H9 (cell line): ENCODE measurements around the gene PLCD3. TPM values are rescaled to one million over a fixed set of nuclear protein-coding genes. Genes with fewer than 3 reads are reported as not detected.

Source experiments
- DNase-seq: peaks from one replicate; pipeline ENCODE4 v3.0.0-alpha.2; 2017
- H2AFZ ChIP-seq: one replicate; pipeline ENCODE4 v1.6.1; 2013; ENCODE audit warnings: mild to moderate bottlenecking, low read length, control low read depth, moderate library complexity
- H2AK5ac ChIP-seq: 2 replicates; pipeline ENCODE4 v1.6.1; 2013; ENCODE audit warnings: low read length, control low read depth, mixed read lengths; ENCODE audit not compliant: insufficient read length
- H2BK120ac ChIP-seq: one replicate; pipeline ENCODE4 v1.6.1; 2013; ENCODE audit warnings: low read depth, mild to moderate bottlenecking, low read length, control low read depth, inconsistent platforms; ENCODE audit not compliant: poor library complexity, severe bottlenecking
- H2BK12ac ChIP-seq: 2 replicates; pipeline ENCODE4 v1.6.1; 2013; ENCODE audit warnings: low read length, control low read depth, mixed read lengths, low read depth; ENCODE audit not compliant: insufficient read length
- H2BK15ac ChIP-seq: 2 replicates; pipeline ENCODE4 v1.6.1; 2013; ENCODE audit warnings: low read depth, low read length, control low read depth
- H2BK20ac ChIP-seq: one replicate; pipeline ENCODE4 v1.6.1; 2013; ENCODE audit warnings: low read depth, mild to moderate bottlenecking, low read length, control low read depth, inconsistent platforms; ENCODE audit not compliant: poor library complexity, severe bottlenecking
- H2BK5ac ChIP-seq: 2 replicates; pipeline ENCODE4 v1.6.1; 2013; ENCODE audit warnings: low read length, control low read depth, mixed read lengths; ENCODE audit not compliant: insufficient read length
- H3K14ac ChIP-seq: 2 replicates; pipeline ENCODE4 v1.6.1; 2013; ENCODE audit warnings: low read length, control low read depth; ENCODE audit not compliant: insufficient read depth
- H3K18ac ChIP-seq: 2 replicates; pipeline ENCODE4 v1.6.1; 2013; ENCODE audit warnings: low read depth, mild to moderate bottlenecking, mixed read lengths, low read length, control low read depth; ENCODE audit not compliant: insufficient read length
- H3K23ac ChIP-seq: 2 replicates; pipeline ENCODE4 v1.6.1; 2013; ENCODE audit warnings: low read length, control low read depth, mixed read lengths, low read depth; ENCODE audit not compliant: insufficient read length
- H3K23me2 ChIP-seq: 2 replicates; pipeline ENCODE4 v1.6.1; 2013; ENCODE audit warnings: low read depth, mild to moderate bottlenecking, mixed read lengths, low read length, control low read depth; ENCODE audit not compliant: insufficient read length, poor library complexity, severe bottlenecking
- H3K27ac ChIP-seq: 2 replicates; pipeline ENCODE4 v1.5.1; 2013; ENCODE audit warnings: low read length, control low read depth, mixed read lengths, low read depth; ENCODE audit not compliant: insufficient read length
- H3K27me3 ChIP-seq: 2 replicates; pipeline ENCODE4 v1.6.1; 2013; ENCODE audit warnings: low read length, control low read depth, inconsistent platforms; ENCODE audit not compliant: insufficient read depth
- H3K4ac ChIP-seq: 2 replicates; pipeline ENCODE4 v1.6.1; 2013; ENCODE audit warnings: low read depth, mild to moderate bottlenecking, control low read depth, inconsistent platforms, low read length, moderate library complexity
- H3K4me1 ChIP-seq: 2 replicates; pipeline ENCODE4 v1.6.1; 2013; ENCODE audit warnings: low read length, control low read depth, inconsistent platforms; ENCODE audit not compliant: insufficient read depth
- H3K4me2 ChIP-seq: 2 replicates; pipeline ENCODE4 v1.6.1; 2013; ENCODE audit warnings: low read length, control low read depth, mixed read lengths; ENCODE audit not compliant: insufficient read length, insufficient read depth
- H3K56ac ChIP-seq: 2 replicates; pipeline ENCODE4 v1.6.1; 2013; ENCODE audit warnings: low read depth, mild to moderate bottlenecking, mixed read lengths, low read length, control low read depth; ENCODE audit not compliant: insufficient read length
- H3K79me1 ChIP-seq: 2 replicates; pipeline ENCODE4 v1.6.1; 2013; ENCODE audit warnings: low read depth, mild to moderate bottlenecking, moderate library complexity, low read length, control low read depth, inconsistent platforms; ENCODE audit not compliant: insufficient read depth, poor library complexity, severe bottlenecking
- H3K79me2 ChIP-seq: 2 replicates; pipeline ENCODE4 v1.6.1; 2013; ENCODE audit warnings: low read length, control low read depth, inconsistent platforms; ENCODE audit not compliant: insufficient read depth
- H3K9ac ChIP-seq: 2 replicates; pipeline ENCODE4 v1.6.1; 2013; ENCODE audit warnings: low read length, control low read depth, mixed read lengths; ENCODE audit not compliant: insufficient read length; ENCODE audit errors: extremely low read depth
- H3K9me3 ChIP-seq: one replicate; pipeline ENCODE4 v1.6.1; 2013; ENCODE audit warnings: low read depth, low read length, inconsistent platforms; ENCODE audit not compliant: control insufficient read depth
- H3T11ph ChIP-seq: one replicate; pipeline ENCODE4 v1.6.1; 2013; ENCODE audit warnings: mild to moderate bottlenecking, low read length, control low read depth, inconsistent platforms
- H4K20me1 ChIP-seq: one replicate; pipeline ENCODE4 v1.6.1; 2013; ENCODE audit not compliant: control insufficient read depth, insufficient read length, insufficient read depth
- H4K5ac ChIP-seq: 2 replicates; pipeline ENCODE4 v1.6.1; 2013; ENCODE audit warnings: low read depth, mild to moderate bottlenecking, mixed read lengths, low read length, control low read depth; ENCODE audit not compliant: insufficient read length
- H4K8ac ChIP-seq: replicated peaks from 2 replicates; pipeline ENCODE4 v1.6.1; 2013; ENCODE audit warnings: low read length, control low read depth, mixed read lengths, low read depth; ENCODE audit not compliant: insufficient read length
- H4K91ac ChIP-seq: 2 replicates; pipeline ENCODE4 v1.6.1; 2013; ENCODE audit warnings: low read depth, mild to moderate bottlenecking, moderate library complexity, mixed read lengths, low read length, control low read depth; ENCODE audit not compliant: insufficient read length
- H3K27ac Mint-ChIP-seq, 3 experiments: 2 replicates in 2 of 3; 3 replicates in 1 of 3; pipeline ENCODE4 v1.8.0; 2020 to 2021; ENCODE audit warnings: mixed read lengths in 3 of 3, mild to moderate bottlenecking in 1 of 3, moderate library complexity in 1 of 3
- H3K27me3 Mint-ChIP-seq: 2 replicates; pipeline ENCODE4 v1.8.0; 2021; ENCODE audit warnings: low read depth, mild to moderate bottlenecking, moderate library complexity, mixed read lengths
- H3K36me3 Mint-ChIP-seq, 3 experiments: 2 replicates in 2 of 3; 3 replicates in 1 of 3; pipeline ENCODE4 v1.8.0; 2020 to 2021; ENCODE audit warnings: low read depth in 3 of 3, mixed read lengths in 3 of 3; ENCODE audit not compliant: insufficient read depth in 1 of 3
- H3K4me1 Mint-ChIP-seq, 2 experiments: 2 replicates each; pipeline ENCODE4 v1.8.0; 2020; ENCODE audit warnings: mixed read lengths in 2 of 2
- H3K4me3 Mint-ChIP-seq, 2 experiments: 2 replicates in 1 of 2; 3 replicates in 1 of 2; pipeline ENCODE4 v1.8.0; 2020 to 2021; ENCODE audit warnings: mild to moderate bottlenecking in 2 of 2, mixed read lengths in 2 of 2, moderate library complexity in 1 of 2
- H3K9me3 Mint-ChIP-seq, 2 experiments: 2 replicates in 1 of 2; 3 replicates in 1 of 2; pipeline ENCODE4 v1.8.0; 2020; ENCODE audit warnings: mild to moderate bottlenecking in 2 of 2, mixed read lengths in 2 of 2, moderate library complexity in 1 of 2
- WGBS: extraction: QIAGEN DNeasy Blood & Tissue Kit; methylation state at CpG from one replicate; pipeline ENCODE4 v1.1.7; 2013; ENCODE audit warnings: missing lambda C conversion rate, low lambda C conversion rate, mixed read lengths; ENCODE audit not compliant: insufficient read length; ENCODE audit errors: extremely low coverage; 5-methylcytosine and 5-hydroxymethylcytosine counted together
- total RNA-seq: library from RNA; stranded (reverse); gene quantifications from 2 replicates; pipeline ENCODE4 v1.2.1, GENCODE V29; 2021
- TF ChIP-seq, protein P1 (sequence below): fragments of 200-600 bp; sonication (generic); conservative IDR thresholded peaks from 3 replicates; pipeline ENCODE4 v1.8.0; 2021; ENCODE audit warnings: antibody characterized with exemption, mild to moderate bottlenecking

PLCD3 gene
- total RNA-seq, 1 experiment from 2014 or later: 41.6 TPM

DNA sequence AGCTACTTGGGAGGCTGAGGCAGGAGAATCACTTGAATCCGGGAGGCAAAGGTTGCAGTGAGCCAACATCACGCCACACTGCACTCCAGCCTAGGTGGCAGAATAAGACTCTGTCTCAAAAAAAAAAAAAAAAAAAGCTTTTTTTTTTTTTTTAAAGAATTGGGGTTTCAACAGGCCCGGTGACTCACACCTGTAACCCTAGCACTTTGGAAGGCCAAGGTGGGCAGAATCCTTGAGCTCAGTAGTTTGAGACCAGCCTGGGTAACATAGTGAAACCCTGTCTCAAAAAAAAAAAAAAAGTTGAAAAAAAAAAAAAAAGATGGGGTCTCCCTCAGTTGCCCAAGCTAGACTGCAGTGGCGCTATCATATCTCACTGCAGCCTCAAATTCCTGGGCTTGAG lies 22.7 kb upstream of the PLCD3 start:
- Histone ChIP-seq H3K27me3 (no peaks in the 10 kb centered on the region), H2BK15ac (no peak overlapping the region), H4K5ac (no peak overlapping the region), H2BK20ac (no peak overlapping the region), H3K4ac (no peak overlapping the region), H3K79me2 (no peaks in the 10 kb centered on the region), H3K4me1 (0 out of 2 replicates have a peak, but pooled peaks cover 2% of the 10 kb centered on the region), H4K20me1 (no peaks in the 10 kb centered on the region), H3K27ac (no peak overlapping the region), H3K9ac (no peak overlapping the region), H2BK12ac (no peak overlapping the region), H2AK5ac (no peak overlapping the region), H2BK5ac (no peak overlapping the region), H3K56ac (no peak overlapping the region), H3T11ph (no peak overlapping the region), H3K23me2 (no peaks in the 10 kb centered on the region), H3K4me2 (no peak overlapping the region), H4K8ac (no peak overlapping the region), H3K9me3 (no peaks in the 10 kb centered on the region), H2AFZ (no peak overlapping the region), H3K79me1 (peaks cover 4% of the 10 kb centered on the region), H3K23ac (no peak overlapping the region), H2BK120ac (no peak overlapping the region), H4K91ac (no peak overlapping the region), H3K18ac (no peak overlapping the region), H3K14ac (no peak overlapping the region)
- no peaks in the 10 kb centered on the region for H3K27me3 Mint-ChIP-seq
- H3K4me1 Mint-ChIP-seq: peaks cover 29 to 31% of the 10 kb centered on the region in 2 experiments
- H3K36me3 Mint-ChIP-seq: peaks cover 0 to 16% (median 5%) of the 10 kb centered on the region in 3 experiments; a peak in 4 of 7 replicates
- no CpG with 5 or more reads among the region's 4 CpGs for WGBS
- DNase-seq: no peak
- TF ChIP-seq, protein P1, sequence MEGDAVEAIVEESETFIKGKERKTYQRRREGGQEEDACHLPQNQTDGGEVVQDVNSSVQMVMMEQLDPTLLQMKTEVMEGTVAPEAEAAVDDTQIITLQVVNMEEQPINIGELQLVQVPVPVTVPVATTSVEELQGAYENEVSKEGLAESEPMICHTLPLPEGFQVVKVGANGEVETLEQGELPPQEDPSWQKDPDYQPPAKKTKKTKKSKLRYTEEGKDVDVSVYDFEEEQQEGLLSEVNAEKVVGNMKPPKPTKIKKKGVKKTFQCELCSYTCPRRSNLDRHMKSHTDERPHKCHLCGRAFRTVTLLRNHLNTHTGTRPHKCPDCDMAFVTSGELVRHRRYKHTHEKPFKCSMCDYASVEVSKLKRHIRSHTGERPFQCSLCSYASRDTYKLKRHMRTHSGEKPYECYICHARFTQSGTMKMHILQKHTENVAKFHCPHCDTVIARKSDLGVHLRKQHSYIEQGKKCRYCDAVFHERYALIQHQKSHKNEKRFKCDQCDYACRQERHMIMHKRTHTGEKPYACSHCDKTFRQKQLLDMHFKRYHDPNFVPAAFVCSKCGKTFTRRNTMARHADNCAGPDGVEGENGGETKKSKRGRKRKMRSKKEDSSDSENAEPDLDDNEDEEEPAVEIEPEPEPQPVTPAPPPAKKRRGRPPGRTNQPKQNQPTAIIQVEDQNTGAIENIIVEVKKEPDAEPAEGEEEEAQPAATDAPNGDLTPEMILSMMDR: no peak
- no peaks in the 10 kb centered on the region for H3K9me3 Mint-ChIP-seq
- H3K27ac Mint-ChIP-seq: peak overlapping the region in 1 of 3 experiments; percentile 59; a peak in 1 of 7 replicates
- no peak overlapping the region for H3K4me3 Mint-ChIP-seq
